Superior temporal gyrus (tissue), 1 donor: ENCODE results near the gene DNAH6.
"Not testable (repeated sequence)": the region's sequence is repeated elsewhere in the genome, so short reads cannot be mapped to it uniquely, and the experiment has no call there.

Experiments used
- DNase-seq: peaks from one replicate; pipeline ENCODE4 v3.0.0-alpha.2; 2016; ENCODE audit errors: extremely low spot score

DNAH6 gene

GRCh38 chr2:84516234-84516986, at the start of gene DNAH6:
Gene DNAH6 (plus strand): TSS chr2:84516498. CDS start chr2:84517827, 1,329 bp downstream.
- DNase-seq: peak; percentile 94

DNA sequence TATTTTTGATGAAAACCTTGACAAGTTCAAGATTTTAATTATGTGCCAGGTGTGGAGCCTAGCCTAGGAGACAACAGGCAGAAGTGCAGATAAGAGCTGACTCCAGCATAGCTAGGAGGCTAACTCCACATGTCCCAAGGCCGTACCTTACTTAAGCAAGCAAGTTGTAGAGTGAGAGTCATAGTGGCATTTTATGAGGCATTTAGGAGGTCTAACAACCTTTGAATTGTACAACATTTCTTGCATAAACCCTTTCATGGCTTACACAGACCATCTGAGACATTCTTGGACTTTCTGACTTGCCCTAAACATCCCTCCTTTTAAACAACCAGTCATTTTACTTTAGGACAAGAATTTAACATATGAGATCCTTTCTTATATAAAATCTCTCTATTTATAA, 48.9 kb upstream of the DNAH6 start:
- DNase-seq: no peak

GRCh38 chr2:84472423-84472822, 43.9 kb upstream of the DNAH6 start:
- DNase-seq: not testable (repeated sequence)

DNA sequence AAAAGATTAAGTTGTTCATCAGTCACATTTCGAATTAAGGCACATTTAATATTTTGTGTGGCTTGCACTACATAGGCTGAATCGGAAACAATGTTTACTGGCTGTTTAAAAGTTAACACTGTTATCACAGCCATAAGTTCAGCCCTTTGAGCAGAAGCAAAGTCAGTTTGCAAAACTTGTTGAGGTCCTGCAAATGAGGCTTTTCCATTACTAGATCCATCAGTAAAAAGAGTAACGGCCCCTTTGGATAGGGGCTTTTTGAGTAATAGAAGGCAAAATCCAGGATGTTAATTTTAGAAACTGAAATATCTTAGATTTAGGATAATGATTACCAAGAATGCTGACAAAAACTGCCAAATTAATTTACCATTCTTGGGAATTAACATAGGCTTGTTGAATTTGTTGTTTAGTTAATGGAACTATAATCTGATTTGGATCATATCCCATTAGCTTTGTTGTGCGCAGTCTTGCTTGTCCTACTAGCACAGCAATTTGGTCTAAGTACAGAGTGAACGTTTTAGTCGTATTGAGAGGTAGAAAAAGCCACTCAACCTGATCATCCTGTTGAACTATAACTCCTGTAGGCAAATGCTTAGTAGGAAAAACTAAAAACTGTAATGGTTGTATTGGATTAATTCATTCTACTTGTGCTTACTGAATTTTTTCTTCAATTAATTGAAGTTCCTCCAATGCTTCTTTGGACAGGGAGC, 43.3 kb upstream of the DNAH6 start:
- DNase-seq: no peak

DNA sequence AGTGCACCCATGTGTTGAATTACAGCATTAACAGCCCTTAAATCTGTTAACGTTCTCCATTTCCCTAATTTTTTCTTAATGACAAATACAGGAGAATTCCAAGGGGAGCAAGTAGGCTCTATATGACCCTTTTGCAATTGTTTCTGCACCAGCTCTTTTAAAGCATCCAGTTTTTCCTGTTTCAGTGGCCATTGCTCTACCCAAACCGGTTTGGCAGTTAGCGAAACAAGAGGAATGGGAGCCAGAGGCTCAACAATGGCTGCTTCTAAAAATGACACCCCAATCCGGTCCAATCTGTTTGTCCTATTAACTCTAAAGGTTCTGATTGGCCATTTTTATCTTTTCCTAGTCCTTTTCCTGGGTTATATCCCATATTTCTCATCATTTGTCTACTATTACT, 42.1 kb upstream of the DNAH6 start:
- DNase-seq: no peak

GRCh38 chr2:84477886-84478285, 38.4 kb upstream of the DNAH6 start:
- no peak for DNase-seq

DNA sequence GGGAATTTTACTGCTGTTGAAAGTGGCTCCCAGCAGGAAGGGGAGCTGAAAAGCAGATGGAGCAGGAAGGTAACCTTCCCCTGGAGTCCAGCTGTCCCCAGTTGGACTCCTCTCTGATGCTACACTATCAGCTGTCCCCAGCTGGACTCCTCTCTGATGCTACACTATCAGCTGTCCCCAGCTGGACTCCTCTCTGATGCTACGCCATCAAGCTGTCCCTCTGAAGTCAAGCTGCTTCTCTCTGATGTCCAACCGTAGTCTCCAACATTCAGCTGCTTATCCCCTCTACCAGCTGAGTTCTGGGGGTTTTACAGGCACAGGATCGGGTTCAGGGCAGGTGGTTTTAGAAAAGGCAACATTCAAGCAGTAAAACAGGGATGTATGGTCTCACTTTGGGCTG, 37.4 kb upstream of the DNAH6 start:
- no peak for DNase-seq

GRCh38 chr2:84481702-84482101, 34.6 kb upstream of the DNAH6 start:
- no peak for DNase-seq

DNA sequence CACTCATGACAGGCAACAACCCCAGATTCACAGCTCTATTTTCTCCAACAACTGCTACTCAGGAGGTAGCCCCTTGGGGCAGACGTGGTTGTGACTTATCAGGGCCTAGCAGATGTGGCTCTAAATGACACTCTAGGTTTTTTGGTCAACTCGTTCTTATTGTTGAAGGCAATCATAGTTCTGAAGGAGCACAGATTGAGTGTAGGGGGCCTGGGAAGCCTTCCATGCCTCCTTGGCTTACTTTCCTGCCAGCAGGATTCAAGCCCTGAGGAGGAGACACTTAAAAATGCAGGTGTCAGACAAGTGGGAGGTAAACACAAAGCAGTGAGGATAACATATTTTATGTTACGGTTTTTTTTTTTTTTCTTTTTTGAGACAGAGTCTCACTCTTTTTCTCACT, 33.7 kb upstream of the DNAH6 start:
- peak; percentile 61 for DNase-seq

DNA sequence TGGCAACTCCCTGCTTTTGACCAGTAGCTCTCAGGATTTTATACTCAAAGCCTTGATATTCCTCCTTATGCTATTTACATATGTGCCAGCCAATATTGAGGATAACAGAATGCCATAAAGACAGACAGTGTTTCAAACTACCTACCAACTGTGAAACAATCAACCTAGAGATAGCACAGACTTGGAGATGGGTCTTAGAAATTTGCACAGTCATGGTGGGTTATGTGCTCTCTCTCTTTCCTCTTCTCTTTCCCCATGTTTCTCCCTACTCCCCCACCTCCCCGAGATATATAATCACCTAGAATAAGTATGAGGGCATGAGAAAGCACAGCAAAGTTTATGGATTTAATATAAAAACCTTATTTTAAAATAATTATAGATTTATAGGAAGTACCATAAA, 33.0 kb upstream of the DNAH6 start:
- DNase-seq: no peak

DNA sequence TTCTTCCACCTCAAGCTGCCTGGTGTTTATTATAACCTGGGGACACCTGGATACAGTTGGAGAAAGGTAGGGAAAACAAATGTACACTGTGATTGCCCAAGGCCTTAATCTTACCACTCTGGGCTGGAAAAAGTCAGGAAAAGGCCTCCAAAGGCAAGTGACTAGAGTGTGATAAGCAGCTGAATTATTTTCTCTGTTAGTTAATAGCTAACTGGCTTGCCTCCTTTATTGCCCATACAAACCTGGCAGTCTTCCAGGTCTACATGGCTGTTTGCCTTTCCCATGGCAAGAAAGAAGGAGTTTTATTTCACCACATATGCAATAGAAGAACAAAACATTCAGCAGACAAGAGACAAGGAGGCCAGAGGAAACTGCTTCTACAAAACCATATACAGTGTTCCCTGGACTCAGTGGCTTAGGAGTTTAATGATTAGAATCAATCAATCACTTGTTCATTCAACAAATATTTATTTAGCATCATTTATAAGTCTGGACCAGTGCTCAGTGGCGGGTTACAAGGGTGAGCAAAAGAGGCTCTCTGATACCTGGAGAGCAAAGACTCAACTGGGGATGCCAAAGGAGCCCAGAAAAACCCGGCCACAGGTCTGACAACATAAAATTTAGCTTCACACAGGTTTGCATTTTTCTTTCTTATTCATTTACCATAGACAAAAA, 29.7 kb upstream of the DNAH6 start:
- no peak for DNase-seq

GRCh38 chr2:84487298-84487996, 28.9 kb upstream of the DNAH6 start:
- DNase-seq: no peak

- DNase-seq: no peak
Measured at GRCh38 chr2:84491256-84491655, 25.0 kb upstream of the DNAH6 start.

- no peak for DNase-seq
Measured at GRCh38 chr2:84491741-84492140, 24.6 kb upstream of the DNAH6 start.

DNA sequence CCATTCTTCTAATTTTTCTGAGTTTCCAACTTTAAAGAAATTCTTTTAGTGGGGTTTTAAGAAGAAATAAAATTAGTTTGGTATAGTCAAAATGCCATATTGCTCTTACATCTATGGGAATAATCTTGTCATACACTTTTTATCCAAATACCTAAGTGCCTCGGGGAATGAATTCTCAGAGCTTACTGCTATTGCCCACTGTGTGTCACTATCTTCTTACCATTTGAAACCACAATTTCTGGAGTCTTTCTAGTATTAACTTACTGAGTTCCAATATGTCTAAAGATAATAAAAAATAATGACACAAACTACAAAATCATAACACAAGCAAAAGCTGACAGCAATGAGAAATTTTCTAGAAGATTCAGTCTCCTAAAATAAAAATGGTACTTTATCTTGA, 23.7 kb upstream of the DNAH6 start:
- DNase-seq: no peak

GRCh38 chr2:84493514-84493913, 22.8 kb upstream of the DNAH6 start:
- no peak for DNase-seq

DNA sequence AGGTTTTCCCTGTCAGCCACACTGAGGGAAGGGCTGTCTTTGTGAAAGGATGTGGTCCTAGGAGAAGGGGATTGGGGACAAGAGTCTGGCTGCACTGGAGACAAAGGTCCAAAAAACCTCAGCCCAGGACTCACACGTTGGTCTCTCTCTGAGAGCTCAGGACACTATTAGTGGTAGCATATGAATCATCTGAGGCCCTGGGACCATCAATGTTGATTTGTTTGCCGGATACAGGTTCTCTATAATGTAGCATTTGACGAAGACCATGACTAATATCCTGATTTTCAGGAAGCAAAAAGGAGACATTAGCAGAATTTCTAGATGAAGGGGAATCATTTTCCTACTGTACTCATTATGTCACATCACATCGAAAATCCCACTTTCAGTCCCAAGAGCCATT, 22.2 kb upstream of the DNAH6 start:
- no peak for DNase-seq

DNA sequence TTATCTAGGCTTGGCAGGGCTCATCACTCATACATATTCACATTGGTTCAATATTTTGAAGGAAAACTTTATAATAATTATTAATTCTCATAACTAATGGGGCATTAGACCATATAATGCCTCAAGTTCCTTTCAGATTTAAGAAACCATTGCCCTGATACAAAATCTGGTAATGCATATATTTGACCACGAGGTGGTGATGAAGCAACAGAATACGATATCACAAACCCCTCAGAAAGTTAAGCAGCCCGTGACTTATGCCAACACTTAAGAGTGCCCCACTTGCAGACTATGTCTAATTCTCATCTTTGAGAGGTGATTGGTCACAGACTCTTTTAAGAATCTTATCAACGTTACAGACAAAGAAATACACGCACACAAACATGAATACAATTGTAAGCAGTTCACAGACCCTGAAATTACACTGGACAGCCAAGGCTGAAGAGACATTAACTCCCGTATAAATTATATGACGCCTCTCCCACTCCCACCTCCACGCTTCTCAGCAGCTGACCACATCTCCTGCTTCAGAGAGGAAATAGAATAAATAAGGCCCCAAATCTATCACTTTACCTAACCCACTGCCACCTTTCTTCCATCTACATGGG, 20.7 kb upstream of the DNAH6 start:
- DNase-seq: peak; percentile 86

GRCh38 chr2:84496386-84496785, 19.9 kb upstream of the DNAH6 start:
- DNase-seq: no peak

- DNase-seq: no peak
Measured at GRCh38 chr2:84497285-84497684, 19.0 kb upstream of the DNAH6 start.

- no peak for DNase-seq
Measured at GRCh38 chr2:84498150-84498799, 18.0 kb upstream of the DNAH6 start.
